A172 (cell line): Measurements from ENCODE around the gene VEZT. TPM values are rescaled to one million over a fixed set of nuclear protein-coding genes. Genes with fewer than 3 reads are reported as not detected.
"Not testable (repeated sequence)": the region's sequence is repeated elsewhere in the genome, so short reads cannot be mapped to it uniquely, and the experiment has no call there.

ENCODE experiments used
- DNase-seq: peaks from one replicate; pipeline ENCODE4 v3.0.0-alpha.2; 2015; ENCODE audit warnings: low spot score
- total RNA-seq: library from RNA; depleted of rRNA; stranded (reverse); fragments of >200 nt; shearing (Covaris generic); gene quantifications from 2 replicates; pipeline ENCODE4 v1.2.3, GENCODE V29; 2014; rRNA removed

The VEZT gene, protein sequence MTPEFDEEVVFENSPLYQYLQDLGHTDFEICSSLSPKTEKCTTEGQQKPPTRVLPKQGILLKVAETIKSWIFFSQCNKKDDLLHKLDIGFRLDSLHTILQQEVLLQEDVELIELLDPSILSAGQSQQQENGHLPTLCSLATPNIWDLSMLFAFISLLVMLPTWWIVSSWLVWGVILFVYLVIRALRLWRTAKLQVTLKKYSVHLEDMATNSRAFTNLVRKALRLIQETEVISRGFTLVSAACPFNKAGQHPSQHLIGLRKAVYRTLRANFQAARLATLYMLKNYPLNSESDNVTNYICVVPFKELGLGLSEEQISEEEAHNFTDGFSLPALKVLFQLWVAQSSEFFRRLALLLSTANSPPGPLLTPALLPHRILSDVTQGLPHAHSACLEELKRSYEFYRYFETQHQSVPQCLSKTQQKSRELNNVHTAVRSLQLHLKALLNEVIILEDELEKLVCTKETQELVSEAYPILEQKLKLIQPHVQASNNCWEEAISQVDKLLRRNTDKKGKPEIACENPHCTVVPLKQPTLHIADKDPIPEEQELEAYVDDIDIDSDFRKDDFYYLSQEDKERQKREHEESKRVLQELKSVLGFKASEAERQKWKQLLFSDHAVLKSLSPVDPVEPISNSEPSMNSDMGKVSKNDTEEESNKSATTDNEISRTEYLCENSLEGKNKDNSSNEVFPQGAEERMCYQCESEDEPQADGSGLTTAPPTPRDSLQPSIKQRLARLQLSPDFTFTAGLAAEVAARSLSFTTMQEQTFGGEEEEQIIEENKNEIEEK
- total RNA-seq, result 82.6 and 104 TPM in 2 replicates

- peak; percentile 96 for DNase-seq
These were observed at the start of gene VEZT, which contains the start of gene FGD6 for GRCh38 chr12:95217377-95218149. TSS of gene VEZT (plus strand) at chr12:95217807. CDS start at chr12:95217851, 44 bp downstream. TSS of gene FGD6 (minus strand) at chr12:95217467. CDS start at chr12:95217240, 227 bp downstream.

GRCh38 chr12:95168746-95169145 lies 48.9 kb upstream of the VEZT start:
- no peak for DNase-seq

DNA sequence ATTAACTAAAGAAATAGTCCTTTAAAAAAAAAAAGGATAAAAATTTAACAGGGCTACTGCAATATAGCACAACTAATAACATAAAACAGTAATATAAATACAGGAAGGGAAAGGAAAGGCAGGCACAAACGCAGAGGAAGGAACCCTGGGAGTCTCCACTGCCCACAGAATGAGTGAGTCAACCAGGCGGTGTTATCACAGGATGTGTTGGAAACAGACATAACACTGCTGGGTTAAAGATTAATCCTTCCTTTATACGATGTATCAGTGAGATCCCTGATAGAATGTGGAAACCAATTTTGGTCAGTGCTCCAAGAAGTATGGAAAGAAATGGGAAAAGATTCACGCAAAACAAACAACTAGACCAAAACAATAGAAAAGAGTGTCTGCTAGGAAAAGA lies 48.2 kb upstream of the VEZT start:
- peak; percentile 78 for DNase-seq

DNA sequence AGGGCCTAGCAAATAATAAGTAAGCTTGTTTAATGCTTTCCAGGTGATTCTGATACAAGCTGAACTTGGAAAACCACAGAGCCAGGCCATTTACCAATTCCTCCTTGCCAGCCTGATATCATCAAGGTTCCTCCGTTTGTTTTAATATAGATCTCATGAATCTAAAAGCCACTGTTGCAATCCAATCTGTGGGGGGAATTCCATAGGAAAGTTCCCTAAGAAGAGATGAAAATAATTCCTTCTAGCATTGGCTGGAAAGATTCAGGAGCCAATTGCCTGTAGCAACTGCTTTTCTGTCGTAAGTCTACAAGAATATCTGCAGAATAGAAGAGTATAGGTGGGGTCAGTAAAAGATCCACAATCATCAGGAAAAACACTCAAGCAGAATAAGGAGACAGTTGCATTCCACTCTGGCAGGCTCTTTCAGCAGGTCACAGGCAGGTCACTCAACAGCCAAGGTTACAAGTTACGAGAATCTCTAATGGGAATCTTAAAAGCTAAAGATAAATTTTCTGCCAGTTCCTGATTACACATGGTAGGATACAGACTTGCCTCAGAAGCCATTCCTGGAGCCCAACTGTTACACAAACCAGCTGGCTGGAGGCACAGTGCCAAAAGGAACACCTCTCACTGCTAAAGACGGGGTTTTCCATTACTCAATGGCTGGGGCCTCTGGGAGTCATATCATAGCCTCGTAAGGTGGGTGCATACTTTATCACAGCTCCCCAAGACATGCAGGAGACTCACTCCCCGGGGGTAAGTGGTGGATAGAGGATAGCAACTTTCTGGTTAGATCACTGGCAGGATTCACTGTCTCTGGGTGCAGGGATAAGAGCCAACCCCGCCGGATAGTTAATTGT lies 44.0 kb upstream of the VEZT start:
- DNase-seq, result peak; percentile 83

DNA sequence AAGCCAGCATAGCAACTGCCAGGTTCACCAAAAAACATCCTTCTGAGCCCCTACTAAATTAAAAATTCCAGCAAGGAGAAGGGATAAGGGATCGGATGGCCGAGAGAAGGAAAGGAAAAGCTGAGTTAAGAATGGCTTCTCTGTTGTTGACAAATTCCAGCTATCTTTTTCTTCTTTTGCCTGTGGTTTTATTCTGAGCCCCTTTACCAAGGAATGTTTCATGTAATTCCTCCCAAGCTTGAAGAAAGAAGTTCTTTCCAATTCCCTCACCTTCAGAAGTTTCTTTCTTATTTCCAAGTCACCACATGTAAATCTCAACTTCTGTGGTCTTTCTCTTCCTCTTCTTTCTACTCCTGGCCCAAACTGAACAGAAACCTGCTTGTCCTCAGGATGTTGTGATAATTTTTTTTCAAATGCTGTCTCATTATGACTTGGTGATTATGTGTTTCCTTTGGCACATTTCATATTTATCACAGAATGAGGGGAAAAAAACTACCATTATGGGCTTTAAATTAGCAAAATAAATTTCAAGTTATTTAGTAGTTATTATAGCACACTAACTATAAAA lies 40.3 kb upstream of the VEZT start:
- DNase-seq, result no peak

DNA sequence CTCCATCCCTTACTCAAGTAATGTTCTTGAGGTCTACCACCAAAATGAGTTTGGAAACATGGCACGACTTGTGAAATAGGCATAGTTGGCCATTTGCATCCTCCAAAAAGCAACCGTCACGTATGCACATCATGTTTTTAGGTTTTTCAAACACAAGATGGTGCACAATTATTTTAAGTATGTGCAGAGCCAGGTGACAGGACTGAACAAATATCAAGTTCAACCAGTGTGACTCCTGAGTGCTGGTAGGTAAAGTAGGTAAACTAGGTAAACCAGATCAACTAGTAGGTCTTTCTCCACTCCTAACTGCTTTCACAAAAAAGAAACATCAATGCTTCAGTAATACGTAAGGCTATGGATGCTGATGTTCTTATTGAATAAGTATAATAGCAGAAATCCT lies 39.5 kb upstream of the VEZT start:
- DNase-seq, result no peak

GRCh38 chr12:95179011-95179410 lies 38.6 kb upstream of the VEZT start:
- peak; percentile 49 for DNase-seq

DNA sequence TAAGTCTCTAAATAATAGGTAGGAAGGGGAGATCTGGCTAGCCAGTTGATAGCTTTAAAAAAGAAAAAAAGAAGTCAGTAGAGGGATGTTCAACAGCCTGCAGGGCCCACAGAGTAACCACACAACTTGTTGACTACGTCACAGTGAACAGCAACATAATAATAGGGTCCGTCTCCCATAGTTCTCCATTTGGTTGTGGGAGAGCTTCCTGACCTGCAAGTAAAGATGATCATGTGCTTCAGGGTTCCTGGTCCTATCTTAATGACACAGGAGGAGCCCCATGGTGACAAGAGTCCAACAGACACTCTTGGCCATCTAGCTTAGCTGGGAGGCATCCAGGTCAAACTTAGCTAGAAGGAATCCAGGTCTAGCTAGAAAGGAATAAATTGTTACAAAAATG lies 36.5 kb upstream of the VEZT start:
- DNase-seq, result no peak

DNA sequence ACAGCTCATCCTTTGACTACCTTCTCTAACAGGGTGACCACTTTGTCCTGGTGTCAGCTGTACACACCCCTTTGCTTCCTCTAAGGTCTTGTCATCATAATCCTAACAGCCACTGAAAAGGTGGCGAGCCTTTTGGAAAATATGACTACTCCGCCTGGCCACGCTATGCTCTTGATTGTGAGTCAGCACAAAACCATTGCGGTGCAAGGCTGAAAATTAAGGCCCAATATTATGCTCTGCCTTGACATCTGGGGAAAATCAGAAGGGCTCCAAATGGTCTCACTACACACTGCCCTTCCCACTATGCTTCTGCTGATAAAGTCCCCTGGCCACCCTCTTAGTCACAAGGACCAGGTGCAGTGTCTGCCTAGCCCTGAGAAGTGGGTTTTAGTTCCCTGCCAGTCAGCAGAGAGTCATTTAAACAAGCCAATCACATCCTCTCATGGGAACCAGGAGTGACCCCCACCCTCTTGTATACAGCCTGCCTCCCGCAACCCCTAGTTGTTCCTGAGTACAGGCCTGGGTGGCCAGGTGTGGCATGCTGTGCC lies 34.7 kb upstream of the VEZT start:
- DNase-seq, result peak; percentile 85

DNA sequence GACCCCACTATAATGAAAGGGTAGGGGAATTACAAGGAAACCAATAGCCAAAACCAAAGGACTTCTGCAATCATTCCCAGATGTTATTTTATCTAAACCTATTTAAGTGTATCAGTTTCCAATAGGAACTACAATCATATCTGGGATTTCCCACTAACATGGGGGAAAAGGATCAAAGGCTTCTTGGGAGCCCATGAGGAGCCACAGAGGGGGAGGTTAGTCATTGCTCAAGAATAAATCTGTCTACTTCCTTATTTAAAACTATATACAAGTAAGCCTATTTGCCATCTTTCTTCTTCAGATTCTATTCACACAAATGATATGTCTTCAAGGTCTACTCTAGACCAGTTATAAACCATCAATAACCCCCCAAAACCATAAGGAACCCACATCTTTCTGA lies 33.5 kb upstream of the VEZT start:
- DNase-seq, result no peak

GRCh38 chr12:95185072-95185471 lies 32.5 kb upstream of the VEZT start:
- DNase-seq, result no peak

DNA sequence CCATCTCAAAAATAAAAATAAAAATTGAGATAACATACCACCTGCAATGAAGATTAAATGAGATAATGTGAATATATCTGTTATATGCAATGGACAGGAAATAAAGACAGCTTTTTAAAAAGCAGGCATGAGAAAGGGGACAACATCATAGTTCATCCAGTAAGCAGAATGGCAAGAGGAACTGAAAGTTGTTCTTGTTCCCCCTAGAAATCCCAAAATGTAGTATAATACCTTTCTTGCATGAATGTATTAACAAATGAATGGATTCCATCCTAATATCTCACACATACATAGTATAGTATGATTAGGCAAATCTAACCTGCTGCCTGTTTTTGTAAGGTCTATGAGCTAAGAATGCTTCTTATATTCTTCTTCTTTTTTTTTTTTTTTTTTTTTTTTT lies 31.8 kb upstream of the VEZT start:
- DNase-seq, result no peak

GRCh38 chr12:95187865-95188415 lies 29.7 kb upstream of the VEZT start:
- no peak for DNase-seq

- DNase-seq, result no peak
These were observed 26.4 kb upstream of the VEZT start for GRCh38 chr12:95191060-95191696.

GRCh38 chr12:95192271-95192670 lies 25.3 kb upstream of the VEZT start:
- no peak for DNase-seq

GRCh38 chr12:95193139-95193538 lies 24.5 kb upstream of the VEZT start:
- no peak for DNase-seq

DNA sequence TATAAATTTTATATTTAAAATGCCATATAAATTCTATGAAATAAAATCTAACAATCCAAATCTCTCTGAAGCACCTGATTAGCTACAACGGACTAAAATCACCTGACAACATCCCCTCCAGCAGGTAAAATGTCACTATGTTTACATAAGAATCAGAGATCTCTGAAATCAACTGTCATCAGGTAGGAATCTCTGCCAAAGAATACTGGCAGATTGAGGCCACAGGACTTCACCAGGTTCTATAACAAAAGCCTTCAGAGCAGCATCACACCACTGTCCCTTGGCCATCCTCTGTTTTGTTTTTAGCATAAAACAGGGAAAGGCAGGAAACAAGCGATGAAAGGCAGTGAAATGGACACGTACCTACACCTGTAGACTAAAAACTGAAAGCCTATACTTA lies 22.5 kb upstream of the VEZT start:
- no peak for DNase-seq

DNA sequence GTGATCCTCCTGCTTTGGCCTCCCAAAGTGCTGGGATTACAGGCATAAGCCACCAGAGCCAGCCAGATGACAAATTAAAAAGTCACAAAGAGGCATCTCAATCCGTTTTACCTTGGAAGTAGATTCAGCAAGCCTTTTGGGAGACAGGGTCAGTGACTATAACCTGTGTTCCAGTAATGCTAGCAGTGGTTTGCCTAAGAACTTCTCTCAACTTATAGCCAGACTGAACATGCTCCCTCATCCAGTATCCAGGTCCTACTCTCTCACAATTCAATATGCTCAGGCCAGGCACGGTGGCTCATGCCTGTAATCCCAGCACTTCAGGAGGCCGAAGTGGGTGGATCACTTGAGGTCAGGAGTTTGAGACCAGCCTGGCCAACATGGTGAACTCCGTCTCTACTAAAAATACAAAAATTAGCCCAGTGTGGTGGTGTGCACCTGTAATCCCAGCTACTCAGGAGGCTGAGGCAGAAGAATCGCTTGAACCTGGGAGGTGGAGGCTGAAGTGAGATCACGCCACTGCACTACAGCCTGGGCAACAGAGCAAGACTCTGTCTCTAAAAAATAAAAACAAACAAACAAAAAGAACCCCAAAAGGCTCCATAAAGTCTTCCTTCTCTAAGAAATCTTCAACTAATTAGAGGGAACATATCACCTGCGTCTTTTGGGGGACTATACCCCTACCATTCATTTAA lies 20.6 kb upstream of the VEZT start:
- DNase-seq, result not testable (repeated sequence)

DNA sequence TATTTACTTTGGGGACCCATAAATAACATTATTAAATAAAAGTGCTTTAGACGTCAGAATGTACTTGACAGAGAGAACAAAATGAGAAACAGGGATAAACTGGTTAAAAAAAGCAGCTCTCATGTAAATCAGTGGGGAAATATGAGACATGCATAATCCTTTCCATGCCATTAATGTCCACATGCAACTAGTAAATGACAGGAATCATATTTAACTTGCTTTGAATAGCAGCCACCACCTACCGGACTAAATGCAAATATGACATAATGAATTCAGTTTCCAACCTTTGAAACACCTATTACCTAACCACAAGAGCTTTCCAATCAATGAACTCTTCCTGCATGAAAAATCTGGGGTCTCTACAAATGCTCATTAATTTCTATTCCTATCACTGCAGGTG lies 20.0 kb upstream of the VEZT start:
- no peak for DNase-seq
